A673 (cell line): ENCODE results near the gene STK10.

Source experiments
- EZH2 ChIP-seq: fragments of 200-600 bp; sonication (generic); IDR thresholded peaks from 2 replicates; pipeline ENCODE4 v1.6.1; 2017; ENCODE audit warnings: borderline replicate concordance, low read depth, mild to moderate bottlenecking, mixed read lengths, antibody characterized with exemption, low read length; ENCODE audit not compliant: poor library complexity, severe bottlenecking
- TF ChIP-seq, protein P1 (sequence below): fragments of 300-800, 200-600 bp; sonication (generic); conservative IDR thresholded peaks from 2 replicates; pipeline ENCODE4 v1.5.1; 2017; ENCODE audit warnings: low read depth, mild to moderate bottlenecking, antibody characterized with exemption, low read length, moderate library complexity, mixed read lengths

DNA sequence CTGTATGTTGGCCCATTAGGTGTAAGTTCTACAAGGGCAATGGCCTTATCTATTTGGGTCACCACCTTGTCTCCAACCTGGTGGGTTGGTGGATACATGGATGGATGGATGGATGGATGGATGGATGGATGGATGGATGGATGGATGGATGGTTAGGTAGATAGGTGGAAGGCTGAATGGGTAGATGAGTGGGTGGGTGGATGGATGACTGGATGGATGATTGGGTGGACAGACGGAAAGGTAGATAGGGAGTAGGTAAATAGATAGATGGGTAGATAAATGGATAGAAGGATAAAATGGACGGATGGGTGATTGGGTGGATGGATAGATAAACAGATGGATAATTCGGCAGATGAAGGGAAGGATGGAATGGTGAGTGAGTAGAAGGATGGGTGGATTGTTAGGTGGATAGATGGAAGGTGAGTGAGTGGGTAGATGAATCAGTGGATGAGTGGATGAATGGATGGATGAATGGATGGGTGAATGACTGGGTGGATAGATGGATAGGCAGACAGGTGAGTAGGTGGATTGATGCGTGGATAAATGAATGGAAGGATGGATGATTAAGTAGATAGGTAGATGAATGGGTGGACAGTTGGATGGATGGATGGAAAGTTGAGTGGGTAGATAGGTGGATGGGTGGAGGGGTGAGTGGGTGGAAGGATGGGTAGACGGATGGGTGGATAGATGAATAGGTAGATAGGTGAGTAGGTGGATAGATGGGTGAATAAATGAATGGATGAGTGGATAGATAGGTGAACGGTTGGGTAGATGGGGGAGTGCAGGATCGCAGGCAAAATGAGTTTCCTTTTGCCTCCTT is 98.5 kb downstream of the STK10 start:
- TF ChIP-seq, protein P1, sequence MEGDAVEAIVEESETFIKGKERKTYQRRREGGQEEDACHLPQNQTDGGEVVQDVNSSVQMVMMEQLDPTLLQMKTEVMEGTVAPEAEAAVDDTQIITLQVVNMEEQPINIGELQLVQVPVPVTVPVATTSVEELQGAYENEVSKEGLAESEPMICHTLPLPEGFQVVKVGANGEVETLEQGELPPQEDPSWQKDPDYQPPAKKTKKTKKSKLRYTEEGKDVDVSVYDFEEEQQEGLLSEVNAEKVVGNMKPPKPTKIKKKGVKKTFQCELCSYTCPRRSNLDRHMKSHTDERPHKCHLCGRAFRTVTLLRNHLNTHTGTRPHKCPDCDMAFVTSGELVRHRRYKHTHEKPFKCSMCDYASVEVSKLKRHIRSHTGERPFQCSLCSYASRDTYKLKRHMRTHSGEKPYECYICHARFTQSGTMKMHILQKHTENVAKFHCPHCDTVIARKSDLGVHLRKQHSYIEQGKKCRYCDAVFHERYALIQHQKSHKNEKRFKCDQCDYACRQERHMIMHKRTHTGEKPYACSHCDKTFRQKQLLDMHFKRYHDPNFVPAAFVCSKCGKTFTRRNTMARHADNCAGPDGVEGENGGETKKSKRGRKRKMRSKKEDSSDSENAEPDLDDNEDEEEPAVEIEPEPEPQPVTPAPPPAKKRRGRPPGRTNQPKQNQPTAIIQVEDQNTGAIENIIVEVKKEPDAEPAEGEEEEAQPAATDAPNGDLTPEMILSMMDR = no peak
- no peak for TF ChIP-seq EZH2
